Motor neuron (in vitro differentiated cells): ENCODE data around the gene AP1G2. TPM values are rescaled to one million over a fixed set of nuclear protein-coding genes. Genes with fewer than 3 reads are reported as not detected.
A peak's percentile ranks its signal among the peaks of the same experiment; 100 is the strongest.

ENCODE experiments used
- ATAC-seq, 8 experiments: fragments of 200-7000 bp; cut with Tn5 transposase; replicated peaks in 6 of 8; 2 replicates each; pipeline ENCODE4 v1.8.0; 2021; ENCODE audit warnings: mild to moderate bottlenecking in 8 of 8, moderate library complexity in 8 of 8
- H3K27ac ChIP-seq, 2 donors: fragments of 250-450 bp; sonication (Bioruptor Pico); 2 replicates each; pipeline ENCODE4 v1.9.0; 2021; ENCODE audit warnings: antibody characterized with exemption in 2 of 2, mild to moderate bottlenecking in 2 of 2, moderate library complexity in 1 of 2
- H3K4me1 ChIP-seq, 2 donors: fragments of 250-450 bp; sonication (Bioruptor Pico); replicated peaks in 1 of 2; 2 replicates each; pipeline ENCODE4 v1.6.1; 2021; ENCODE audit warnings: antibody characterized with exemption in 2 of 2, mild to moderate bottlenecking in 2 of 2, moderate library complexity in 1 of 2
- H3K4me3 ChIP-seq, 5 donors: fragments of 250-450 bp; sonication (Bioruptor Pico); 2 replicates each; pipeline ENCODE4 v1.9.0; 2021; ENCODE audit warnings: antibody characterized with exemption in 5 of 5, mild to moderate bottlenecking in 5 of 5, moderate library complexity in 4 of 5
- WGBS, 10 experiments: fragments of 450-650 bp; shearing (Covaris generic); methylation state at CpG; one replicate each; pipeline ENCODE4 v1.0.0; 2022; 5-methylcytosine and 5-hydroxymethylcytosine counted together
- in situ Hi-C, 9 experiments: fragments of 400-800 bp; cut with MboI; loops; one replicate each; pipeline ENCODE4 v1.15.0; 2021; ENCODE audit warnings: low sequenced_read_pairs in 9 of 9, low pct_unique_long_range_greater_than_20kb in 2 of 9; ENCODE audit not compliant: unreplicated experiment in 9 of 9
- total RNA-seq, 8 experiments: library from RNA; unstranded; fragments of 300-600 nt; gene quantifications; 2 replicates each; pipeline versions ENCODE4 v1.2.3 to v1.2.4, GENCODE V29; 2022

Gene AP1G2
- total RNA-seq, 8 experiments from 2014 or later = 7.5 to 125 (median 25.5) TPM

DNA sequence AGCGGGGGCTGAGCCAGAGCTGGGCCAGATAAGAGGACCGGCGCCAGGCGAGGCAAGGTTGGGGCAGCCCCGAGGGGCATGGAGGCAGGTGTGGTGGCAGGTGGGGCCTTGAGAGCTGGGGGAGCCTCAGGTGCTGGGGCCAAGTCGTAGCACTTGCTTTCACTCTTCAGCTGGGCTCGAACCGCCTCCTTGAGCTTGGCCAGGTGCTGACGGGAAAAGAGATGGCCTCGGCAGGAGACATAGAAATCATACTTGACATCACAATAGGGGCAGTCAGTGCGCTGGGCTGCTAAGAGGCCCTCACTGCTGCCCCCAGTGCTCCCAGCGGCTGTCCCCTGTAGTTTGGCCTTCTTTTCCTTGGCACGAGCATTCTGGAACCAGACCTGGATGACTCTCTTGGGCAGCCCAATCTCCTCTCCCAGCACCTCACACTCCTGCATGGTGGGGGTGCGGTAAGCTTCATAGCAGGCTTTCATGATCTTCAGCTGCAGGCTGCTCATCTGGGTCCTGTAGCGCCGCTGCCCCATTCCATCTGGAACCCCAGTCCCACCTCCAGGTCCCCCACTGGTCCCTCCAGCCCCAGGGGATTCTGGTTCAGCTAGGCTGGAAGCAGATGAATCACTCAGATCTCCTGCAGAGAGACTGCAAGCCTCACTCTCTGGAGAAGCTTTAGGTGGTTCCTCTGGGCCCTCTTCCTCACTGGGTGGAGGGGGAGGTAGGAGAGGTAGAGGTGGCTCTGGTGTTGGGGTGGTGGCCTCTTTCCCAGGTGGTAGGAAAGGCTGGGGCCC lies 44.2 kb downstream of the AP1G2 start:
- in situ Hi-C loops = no loop called here
- ATAC-seq = peak in 1 of 8 experiments; percentile 15
- H3K27ac ChIP-seq = no peak overlapping the region
- peaks cover 0 to 5% of the 10 kb centered on the region in 2 donors for H3K4me1 ChIP-seq
- no peak overlapping the region for H3K4me3 ChIP-seq
- WGBS, 10 experiments = 62 to 100% (median 92%) methylated on average over 2 to 7 of the region's 16 CpGs; no CpG with 5 or more reads in 6 of the 10 experiments

DNA sequence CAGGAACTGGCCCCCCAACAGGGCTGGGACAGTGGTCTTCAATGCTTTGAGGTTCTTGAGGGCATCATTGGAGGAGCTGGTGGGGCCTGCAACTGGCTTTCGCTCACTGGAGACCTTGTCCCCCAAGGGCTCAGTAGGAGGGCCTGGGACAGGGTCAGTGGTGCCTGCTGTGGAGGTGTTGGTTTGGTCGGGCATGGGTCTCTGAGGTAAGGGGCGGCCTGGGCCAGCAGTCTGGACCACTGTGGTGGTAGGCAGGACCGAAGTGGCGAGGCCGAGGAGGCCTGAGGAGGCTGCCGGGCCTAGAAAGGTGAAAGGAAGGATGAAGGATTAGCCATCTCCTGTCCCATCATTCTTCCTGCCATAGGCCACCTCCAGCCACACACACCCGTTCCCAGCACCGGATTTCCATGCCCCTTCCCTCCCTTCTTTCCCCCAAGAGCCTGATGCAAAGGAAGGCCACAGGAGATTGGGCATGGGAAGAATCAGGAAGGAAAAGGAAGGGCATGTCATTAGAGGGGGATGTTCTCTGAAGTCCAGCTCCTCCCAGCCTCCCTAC lies 44.9 kb downstream of the AP1G2 start:
- ATAC-seq = no peak
- Histone ChIP-seq H3K27ac (no peak overlapping the region), H3K4me1 (peaks cover 0 to 10% of the 10 kb centered on the region in 2 donors), H3K4me3 (no peak overlapping the region)
- 93% methylated on average over 7 of the region's 9 CpGs; no CpG with 5 or more reads in 9 of the 10 experiments for WGBS, 10 experiments
- in situ Hi-C loops = no loop called here

DNA sequence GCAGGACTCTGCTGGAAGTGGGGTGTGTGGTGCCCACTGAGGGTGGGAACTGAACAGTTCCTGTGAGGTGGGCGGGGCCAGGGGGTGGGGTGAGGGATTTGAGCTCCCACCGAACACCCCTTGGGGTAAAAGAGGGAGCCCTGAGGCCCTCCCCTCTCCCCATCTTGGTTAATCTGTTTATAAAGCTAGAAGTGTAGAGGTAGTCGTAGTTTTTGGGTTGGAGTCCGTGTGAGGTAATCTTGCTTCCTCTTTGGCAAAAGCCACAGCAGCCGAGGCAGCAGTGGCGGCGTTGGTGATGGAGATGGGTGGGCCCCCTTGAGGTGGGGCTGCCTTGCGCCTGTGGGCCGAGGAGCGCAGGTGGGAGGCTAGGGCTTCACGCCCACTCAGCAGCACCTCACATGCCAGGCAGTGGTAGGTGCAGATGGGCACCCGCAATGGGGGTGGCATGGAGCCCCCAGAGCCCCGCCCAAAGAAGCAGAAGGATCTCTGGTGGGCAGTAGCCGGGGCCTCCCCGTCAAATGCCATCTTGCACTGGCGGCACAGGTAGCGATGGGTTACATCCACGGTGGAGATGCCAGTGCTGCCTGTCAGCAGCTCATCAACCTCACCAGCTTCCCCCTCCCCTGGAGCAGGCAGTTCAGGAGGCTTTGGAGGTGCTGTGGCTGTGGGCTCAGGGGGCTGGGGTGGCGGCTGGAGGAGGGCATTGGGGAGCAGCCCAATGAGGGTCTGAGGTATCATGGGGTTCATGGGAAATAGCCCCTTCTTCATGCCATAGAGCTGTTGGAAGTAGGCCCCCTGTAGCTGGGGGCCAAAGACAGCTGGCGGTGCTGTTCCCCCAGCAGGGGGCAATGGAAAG lies 45.6 kb downstream of the AP1G2 start:
- no peak overlapping the region for H3K4me3 ChIP-seq
- ATAC-seq = peak in 1 of 8 experiments; percentile 25
- peaks cover 0 to 10% of the 10 kb centered on the region in 2 donors for H3K4me1 ChIP-seq
- no peak overlapping the region for H3K27ac ChIP-seq
- in situ Hi-C loops = no loop called here
- WGBS, 10 experiments = 94 to 100% (median 100%) methylated on average over 1 to 11 of the region's 20 CpGs; no CpG with 5 or more reads in 7 of the 10 experiments

DNA sequence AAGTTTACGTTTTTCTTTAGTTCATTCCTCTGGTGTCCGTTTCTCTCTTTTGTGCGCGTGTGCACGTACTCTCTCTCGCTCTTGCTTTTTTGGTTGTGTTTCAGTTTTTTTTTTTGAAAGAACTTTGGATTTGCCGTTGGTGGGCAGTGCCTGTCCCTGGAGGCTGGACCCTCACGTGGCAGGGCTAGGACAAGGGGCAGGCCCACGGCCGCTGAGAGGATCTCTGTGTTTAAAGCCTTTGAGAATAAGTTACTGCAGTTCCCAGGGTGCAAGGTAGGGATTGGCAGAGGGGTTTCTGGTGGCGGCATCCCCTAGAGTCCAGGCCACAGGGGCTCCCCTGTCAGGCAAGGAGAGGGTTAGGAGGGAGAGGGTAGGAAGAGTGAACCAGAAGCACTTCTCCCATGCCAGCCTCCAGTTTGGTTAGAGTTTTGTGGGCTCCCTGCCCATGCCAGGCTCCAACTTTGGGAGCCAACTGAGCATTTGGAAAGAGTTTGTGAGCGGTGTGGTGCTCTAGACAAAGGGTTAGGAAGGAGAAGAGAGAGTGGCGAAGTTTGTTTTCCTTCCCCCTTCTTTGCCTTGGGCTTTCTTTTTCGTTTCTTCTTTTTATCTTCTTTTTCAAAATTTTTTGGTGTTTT lies 46.6 kb downstream of the AP1G2 start:
- in situ Hi-C loops = no loop called here
- no peak overlapping the region for H3K27ac ChIP-seq
- no peak for ATAC-seq
- 72 to 98% (median 83%) methylated on average over 2 to 13 of the region's 14 CpGs for WGBS, 10 experiments
- no peak overlapping the region for H3K4me3 ChIP-seq
- peaks cover 0 to 10% of the 10 kb centered on the region in 2 donors for H3K4me1 ChIP-seq

DNA sequence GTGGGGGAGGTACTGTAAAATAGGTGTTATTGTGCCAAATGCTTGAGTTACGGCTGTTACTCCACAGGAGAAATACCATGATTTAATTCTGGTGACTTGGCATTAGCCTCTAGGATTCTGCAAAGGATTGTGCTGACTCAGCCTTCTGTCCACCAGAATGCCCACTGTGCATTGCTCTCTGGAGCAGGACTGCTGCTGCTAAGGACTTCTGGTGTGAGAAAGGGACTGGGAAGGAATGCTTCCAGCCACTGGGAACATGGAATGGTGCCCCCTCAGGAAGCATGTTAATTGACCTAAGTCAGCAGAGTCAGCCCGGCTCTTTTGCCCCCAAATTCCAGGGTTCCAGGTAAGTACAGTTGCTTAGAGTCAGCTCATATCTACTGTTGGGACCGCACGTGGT lies 48.9 kb downstream of the AP1G2 start:
- ATAC-seq = peak in 1 of 8 experiments; percentile 65
- peaks cover 0 to 10% of the 10 kb centered on the region in 2 donors for H3K4me1 ChIP-seq
- in situ Hi-C loops = no loop called here
- no peak overlapping the region for H3K4me3 ChIP-seq
- no peak overlapping the region for H3K27ac ChIP-seq
- WGBS, 10 experiments = 0 to 89% (median 50%) methylated on average over 1 to 2 of the region's 4 CpGs; no CpG with 5 or more reads in 7 of the 10 experiments

DNA sequence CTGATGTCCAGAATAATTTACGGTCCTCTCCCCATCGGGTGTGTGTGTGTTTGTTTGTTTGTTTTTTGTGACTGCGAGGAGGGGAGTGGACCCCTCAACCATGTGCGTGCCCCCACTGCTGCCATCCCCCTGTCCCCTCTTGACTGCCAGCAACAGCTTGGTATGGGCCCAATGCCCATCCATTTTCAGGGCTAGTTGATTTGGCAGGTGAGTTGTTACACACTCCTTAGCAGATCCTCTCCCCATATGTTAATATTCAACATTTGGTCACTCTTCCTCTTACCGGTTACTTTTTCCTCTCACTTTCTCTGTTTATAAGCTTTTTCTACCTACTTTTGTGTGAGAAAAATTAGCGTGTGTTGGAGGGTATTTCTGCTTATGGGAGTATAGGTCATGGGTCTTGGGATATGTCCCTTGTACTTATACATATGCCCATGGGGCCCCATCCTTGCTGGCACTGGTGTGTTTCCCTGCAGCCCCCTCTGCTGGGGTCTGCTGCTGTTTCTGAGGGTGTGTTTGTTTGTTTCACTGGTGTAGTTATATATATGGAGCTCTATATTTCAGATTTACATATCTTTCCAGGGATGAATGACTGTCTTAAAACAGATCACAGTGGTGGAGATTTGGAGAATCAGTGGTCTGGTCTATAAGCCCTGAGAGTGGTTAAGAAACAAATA lies 49.8 kb downstream of the AP1G2 start:
- no peak for ATAC-seq
- Histone ChIP-seq H3K4me3 (no peak overlapping the region), H3K4me1 (peaks cover 0 to 10% of the 10 kb centered on the region in 2 donors), H3K27ac (no peak overlapping the region)
- 61 to 100% (median 75%) methylated on average over 1 to 5 of the region's 6 CpGs; no CpG with 5 or more reads in 2 of the 10 experiments for whole genome bisulfite sequencing, 10 experiments
- in situ Hi-C loops = no loop called here

DNA sequence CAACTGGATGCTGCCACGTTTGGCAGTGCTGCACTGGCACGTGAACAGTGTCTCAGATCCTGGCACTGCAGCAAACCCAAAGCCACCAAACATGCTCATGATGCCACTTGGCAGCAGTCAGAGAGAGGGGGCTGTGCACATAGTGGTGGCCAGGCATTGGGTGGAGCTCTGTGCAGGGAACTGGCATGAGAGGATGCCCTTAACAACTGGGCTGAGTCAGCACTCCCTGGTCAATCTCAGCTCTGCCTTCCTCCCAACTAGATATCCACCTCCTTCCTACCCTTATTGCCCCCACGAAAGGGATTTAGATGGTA lies 53.0 kb downstream of the AP1G2 start:
- H3K27ac ChIP-seq = no peak overlapping the region
- no peak for ATAC-seq
- in situ Hi-C loops = no loop called here
- peaks cover 9 to 25% of the 10 kb centered on the region in 2 donors for H3K4me1 ChIP-seq
- no peak overlapping the region for H3K4me3 ChIP-seq
- WGBS, 10 experiments = 39 to 100% (median 75%) methylated on average over 1 to 2 of the region's 3 CpGs; no CpG with 5 or more reads in 4 of the 10 experiments

DNA sequence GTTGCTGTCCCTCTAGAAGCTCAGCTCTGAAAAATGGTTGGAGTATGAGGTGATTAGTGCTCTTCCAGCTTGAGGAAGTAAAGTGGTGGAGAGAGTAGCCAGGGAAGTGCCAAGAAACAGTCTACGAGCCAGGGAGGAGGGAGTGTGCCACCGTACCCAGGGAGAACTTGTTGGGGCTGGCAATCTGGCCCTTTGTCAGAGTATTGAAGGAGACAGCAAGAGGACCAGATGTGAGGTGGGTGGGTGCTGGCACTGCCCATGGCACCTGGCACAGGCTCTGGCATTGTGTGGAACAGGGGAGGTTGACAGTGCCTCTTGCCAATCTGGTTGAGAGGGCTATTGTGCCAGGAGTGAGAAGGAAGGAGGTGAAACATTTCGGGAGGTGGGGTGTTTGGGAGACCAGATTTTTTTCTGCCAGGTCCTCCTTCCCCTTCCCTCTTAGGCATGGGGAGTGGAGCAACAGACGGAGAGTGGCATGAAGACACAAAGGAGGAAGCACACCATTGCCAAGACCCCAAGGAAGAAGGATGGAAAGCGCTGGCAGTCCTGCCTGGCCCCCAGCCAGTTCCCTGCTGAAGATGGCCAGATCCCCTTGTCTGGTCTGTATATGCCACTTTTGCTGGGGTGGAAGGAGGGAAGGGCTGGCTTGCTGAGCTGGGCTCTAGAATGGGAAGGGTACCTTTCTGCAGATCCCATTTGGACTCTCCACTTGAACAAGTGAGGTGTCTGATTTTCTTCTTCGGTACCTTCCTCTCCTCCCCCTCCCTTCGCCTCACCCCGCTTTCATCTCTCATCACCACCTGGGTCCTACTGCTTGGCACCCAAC lies 53.6 kb downstream of the AP1G2 start:
- Histone ChIP-seq H3K27ac (no peak overlapping the region), H3K4me1 (peaks cover 9 to 25% of the 10 kb centered on the region in 2 donors), H3K4me3 (no peak overlapping the region)
- in situ Hi-C loops = no loop called here
- 73 to 100% (median 90%) methylated on average over 1 to 4 of the region's 8 CpGs; no CpG with 5 or more reads in 2 of the 10 experiments for WGBS, 10 experiments
- ATAC-seq = no peak

DNA sequence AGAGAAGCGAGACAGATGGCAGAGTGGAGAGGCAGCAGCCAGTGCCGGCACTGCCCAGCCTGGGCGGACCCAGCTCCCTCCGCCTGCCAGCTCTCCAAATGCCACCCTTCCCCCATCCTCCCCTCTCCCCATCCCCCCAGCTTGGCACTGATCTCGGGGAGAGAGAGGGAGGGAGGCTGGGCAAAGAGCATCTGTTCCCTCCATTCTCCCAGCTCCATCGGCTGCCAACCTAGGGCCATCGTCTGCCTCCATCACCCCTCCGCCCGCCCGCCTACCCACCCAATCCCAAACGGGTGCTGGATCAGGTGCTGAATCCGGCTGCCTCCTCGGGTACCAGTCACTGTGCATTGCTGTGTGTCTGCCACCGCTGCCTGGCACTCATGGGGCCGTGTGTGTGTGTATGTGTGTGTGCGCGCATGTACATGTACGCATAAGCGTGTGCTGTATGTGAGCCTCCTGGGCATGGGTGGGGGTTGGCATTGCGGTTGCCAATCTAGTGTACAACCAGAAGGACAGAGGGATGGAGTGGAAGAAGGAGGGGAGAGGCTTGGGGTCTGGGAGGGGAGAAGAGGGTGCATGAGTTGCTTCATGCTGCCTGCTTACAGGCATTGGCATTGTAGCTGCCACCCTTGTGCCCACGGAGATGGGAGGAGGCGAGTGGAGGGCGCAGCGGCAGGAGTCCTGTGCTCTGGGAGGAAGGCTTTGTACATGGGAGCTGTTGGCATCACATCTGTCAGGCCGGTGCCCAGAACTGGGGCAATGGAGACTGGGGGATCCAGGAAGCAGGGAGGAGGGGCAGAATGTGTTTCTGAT lies 54.4 kb downstream of the AP1G2 start:
- Histone ChIP-seq H3K4me3 (no peak overlapping the region), H3K4me1 (peaks cover 9 to 18% of the 10 kb centered on the region in 2 donors), H3K27ac (no peak overlapping the region)
- in situ Hi-C loops = no loop called here
- no peak for ATAC-seq
- 80 to 96% (median 88%) methylated on average over 1 to 6 of the region's 25 CpGs; no CpG with 5 or more reads in 5 of the 10 experiments for WGBS, 10 experiments

DNA sequence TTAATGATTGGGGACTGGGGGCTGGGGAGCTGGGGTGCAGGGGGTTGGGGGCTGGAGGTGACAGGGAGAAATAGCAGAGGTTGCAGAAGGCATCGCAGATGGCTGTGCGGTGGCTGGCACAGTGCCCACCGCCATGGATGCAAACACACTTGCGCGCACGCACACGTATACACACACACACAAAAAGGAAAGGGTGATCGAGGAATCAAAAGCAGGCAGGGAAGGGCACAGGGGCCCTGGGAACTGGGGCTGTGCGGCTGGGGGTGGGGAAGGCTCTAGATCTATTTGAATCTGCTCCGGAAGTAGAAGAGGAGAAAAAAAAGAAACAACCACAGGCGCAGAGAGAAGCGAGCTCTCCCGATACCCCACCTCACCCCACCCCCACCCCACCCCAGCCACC lies 55.4 kb downstream of the AP1G2 start:
- no peak for ATAC-seq
- H3K27ac ChIP-seq = no peak overlapping the region
- WGBS, 10 experiments = 20% methylated on average over 1 of the region's 13 CpGs; no CpG with 5 or more reads in 9 of the 10 experiments
- in situ Hi-C loops = no loop called here
- H3K4me3 ChIP-seq = no peak overlapping the region
- peaks cover 9 to 14% of the 10 kb centered on the region in 2 donors for H3K4me1 ChIP-seq
